ENCODE data around the gene DCAF8L1.
"Not testable (repeated sequence)": the region's sequence is repeated elsewhere in the genome, so short reads cannot be mapped to it uniquely, and the experiment has no call there.

DCAF8L1 gene

DNA sequence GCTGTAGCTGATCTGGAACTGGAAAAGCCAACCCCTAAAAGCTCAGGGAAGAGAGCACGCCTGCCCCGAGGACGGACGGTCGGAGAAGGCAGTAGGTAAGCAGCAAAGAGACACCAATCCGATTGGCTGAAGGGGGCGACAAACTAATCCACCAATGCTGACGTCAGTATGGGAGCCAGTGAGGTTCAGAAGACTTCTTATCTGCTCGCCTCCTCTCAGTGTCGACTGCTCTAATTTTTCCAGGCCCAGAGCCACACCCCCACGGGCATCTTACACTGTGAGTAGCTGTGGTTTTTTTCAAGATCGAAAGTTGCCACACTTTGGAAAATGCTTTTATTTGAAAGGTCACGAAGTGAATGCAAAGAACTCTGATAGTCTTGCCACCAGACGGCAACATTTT lies at the start of gene DCAF8L1:
Gene DCAF8L1 (minus strand): TSS at position 101 of the 400 bp plus-strand sequence. CDS start 115 bp downstream, outside the sequence.
- Histone ChIP-seq H3K36me3 (ENCODE audit: control insufficient read depth, insufficient read depth, low read length) (no peaks in the 10 kb centered on the region), H3K27me3 (ENCODE audit: control insufficient read depth, insufficient read depth, low read length) (no peaks in the 10 kb centered on the region), H3K4me1 (ENCODE audit: control insufficient read depth, insufficient read depth, low read length) (no peaks in the 10 kb centered on the region), H3K27ac (ENCODE audit: low read depth, low read length) (no peak within 1 kb of the TSS), H3K4me3 (ENCODE audit: low read length) (no peak within 1 kb of the TSS), H3K9ac (ENCODE audit: low read length) (no peak within 1 kb of the TSS)

DNA sequence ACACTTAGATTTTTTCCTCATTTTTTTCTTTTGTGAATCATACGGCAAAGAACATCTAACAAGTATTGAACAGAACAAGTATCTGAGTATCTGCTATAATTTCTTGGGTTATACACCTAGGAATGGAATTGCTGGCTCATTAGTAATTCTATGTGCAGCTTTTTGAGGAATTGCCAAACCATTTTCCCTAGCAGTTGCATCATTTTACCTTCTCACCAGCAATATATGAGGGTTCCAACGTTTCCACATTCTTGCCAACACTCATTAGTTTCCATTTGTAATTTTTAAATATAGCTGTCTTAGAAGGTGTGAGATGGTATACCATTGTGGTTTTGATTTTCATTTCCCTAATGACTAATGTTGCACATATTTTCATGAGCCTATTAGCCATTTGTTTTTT lies 41.1 kb upstream of the DCAF8L1 start:
- H3K4me3 ChIP-seq (ENCODE audit: low read length): no peak overlapping the region
- no peak overlapping the region for H3K9ac ChIP-seq (ENCODE audit: low read length)
- no peaks in the 10 kb centered on the region for H3K36me3 ChIP-seq (ENCODE audit: control insufficient read depth, insufficient read depth, low read length)
- no peaks in the 10 kb centered on the region for H3K4me1 ChIP-seq (ENCODE audit: control insufficient read depth, insufficient read depth, low read length)
- no peak overlapping the region for H3K27ac ChIP-seq (ENCODE audit: low read depth, low read length)
- H3K27me3 ChIP-seq (ENCODE audit: control insufficient read depth, insufficient read depth, low read length): no peaks in the 10 kb centered on the region

GRCh38 chrX:28016823-28017222 lies 35.6 kb upstream of the DCAF8L1 start:
- H3K9ac ChIP-seq (ENCODE audit: low read length): no peak overlapping the region
- no peaks in the 10 kb centered on the region for H3K36me3 ChIP-seq (ENCODE audit: control insufficient read depth, insufficient read depth, low read length)
- H3K27ac ChIP-seq (ENCODE audit: low read depth, low read length): no peak overlapping the region
- no peaks in the 10 kb centered on the region for H3K27me3 ChIP-seq (ENCODE audit: control insufficient read depth, insufficient read depth, low read length)
- no peak overlapping the region for H3K4me3 ChIP-seq (ENCODE audit: low read length)
- no peaks in the 10 kb centered on the region for H3K4me1 ChIP-seq (ENCODE audit: control insufficient read depth, insufficient read depth, low read length)

DNA sequence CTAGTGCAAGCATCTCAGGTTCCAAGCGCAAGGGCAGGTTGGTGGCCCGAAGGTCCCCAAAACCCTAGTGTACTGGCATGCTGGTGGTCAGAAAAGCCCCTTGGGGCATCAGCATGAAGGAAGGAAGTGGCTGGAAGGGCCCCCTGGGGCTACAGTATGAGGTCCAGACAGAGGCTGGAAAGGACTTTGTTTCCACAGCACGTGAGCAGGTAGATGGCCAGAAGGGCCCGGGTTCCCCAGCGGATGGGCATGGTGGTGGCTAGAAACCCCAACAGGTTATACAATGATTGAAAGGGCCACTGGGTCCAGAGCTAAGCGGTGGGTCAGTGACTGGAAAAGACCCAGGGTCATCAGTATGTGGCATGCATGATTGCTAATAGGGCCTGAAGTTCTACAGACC lies 34.7 kb upstream of the DCAF8L1 start:
- Histone ChIP-seq H3K4me3 (ENCODE audit: low read length) (no peak overlapping the region), H3K36me3 (ENCODE audit: control insufficient read depth, insufficient read depth, low read length) (no peaks in the 10 kb centered on the region), H3K27me3 (ENCODE audit: control insufficient read depth, insufficient read depth, low read length) (no peaks in the 10 kb centered on the region), H3K4me1 (ENCODE audit: control insufficient read depth, insufficient read depth, low read length) (no peaks in the 10 kb centered on the region), H3K9ac (ENCODE audit: low read length) (no peak overlapping the region), H3K27ac (ENCODE audit: low read depth, low read length) (no peak overlapping the region)

GRCh38 chrX:28010875-28011274 lies 29.6 kb upstream of the DCAF8L1 start:
- H3K9ac ChIP-seq (ENCODE audit: low read length): no peak overlapping the region
- H3K4me1 ChIP-seq (ENCODE audit: control insufficient read depth, insufficient read depth, low read length): no peaks in the 10 kb centered on the region
- H3K36me3 ChIP-seq (ENCODE audit: control insufficient read depth, insufficient read depth, low read length): no peaks in the 10 kb centered on the region
- H3K27me3 ChIP-seq (ENCODE audit: control insufficient read depth, insufficient read depth, low read length): no peaks in the 10 kb centered on the region
- H3K4me3 ChIP-seq (ENCODE audit: low read length): no peak overlapping the region
- no peak overlapping the region for H3K27ac ChIP-seq (ENCODE audit: low read depth, low read length)

DNA sequence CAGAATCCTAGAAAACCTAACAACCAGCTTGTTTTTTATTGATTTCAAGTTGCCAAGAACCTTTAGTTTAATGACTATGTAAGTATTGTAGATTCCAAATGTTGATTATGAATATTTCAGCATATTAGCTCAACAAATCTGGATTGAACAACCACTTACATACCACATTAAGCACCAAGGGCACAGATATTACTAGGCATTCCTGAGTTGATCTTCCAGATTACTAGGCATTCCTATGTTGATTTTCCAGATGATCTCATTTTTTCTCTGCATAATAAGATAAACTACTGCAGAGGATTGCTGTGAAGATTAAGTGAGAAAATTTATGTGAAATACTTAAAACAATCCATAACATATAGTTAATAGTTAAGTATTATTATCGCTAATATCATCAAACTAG lies 17.4 kb upstream of the DCAF8L1 start:
- Histone ChIP-seq H3K36me3 (ENCODE audit: control insufficient read depth, insufficient read depth, low read length) (no peaks in the 10 kb centered on the region), H3K27me3 (ENCODE audit: control insufficient read depth, insufficient read depth, low read length) (no peaks in the 10 kb centered on the region), H3K27ac (ENCODE audit: low read depth, low read length) (no peak overlapping the region), H3K4me1 (ENCODE audit: control insufficient read depth, insufficient read depth, low read length) (no peaks in the 10 kb centered on the region), H3K9ac (ENCODE audit: low read length) (no peak overlapping the region), H3K4me3 (ENCODE audit: low read length) (no peak overlapping the region)

- Histone ChIP-seq H3K4me3 (ENCODE audit: low read length) (no peak overlapping the region), H3K9ac (ENCODE audit: low read length) (no peak overlapping the region), H3K27ac (ENCODE audit: low read depth, low read length) (no peak overlapping the region), H3K4me1 (ENCODE audit: control insufficient read depth, insufficient read depth, low read length) (no peaks in the 10 kb centered on the region), H3K27me3 (ENCODE audit: control insufficient read depth, insufficient read depth, low read length) (no peaks in the 10 kb centered on the region), H3K36me3 (ENCODE audit: control insufficient read depth, insufficient read depth, low read length) (no peaks in the 10 kb centered on the region)
Observed at GRCh38 chrX:27997622-27998021, 16.4 kb upstream of the DCAF8L1 start.

DNA sequence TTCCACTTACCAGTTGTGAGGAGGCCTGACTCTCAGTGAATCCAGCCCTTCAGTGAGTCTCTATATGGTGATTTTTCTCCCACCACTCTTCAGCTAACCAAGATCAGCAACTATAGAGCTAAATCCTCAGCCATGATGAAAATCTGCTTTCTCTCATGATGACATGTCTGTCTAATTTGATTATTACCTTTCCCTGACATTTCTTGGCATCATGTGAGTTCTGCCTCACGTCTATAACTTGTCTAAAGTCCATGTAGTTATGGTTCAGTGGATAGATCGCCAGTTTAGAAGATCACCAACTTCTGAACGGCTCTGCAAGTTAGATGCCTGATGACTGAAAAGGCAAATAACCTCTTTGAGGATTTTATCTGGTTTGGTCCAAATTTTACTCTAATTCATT lies 14.9 kb upstream of the DCAF8L1 start:
- H3K36me3 ChIP-seq (ENCODE audit: control insufficient read depth, insufficient read depth, low read length): no peaks in the 10 kb centered on the region
- no peak overlapping the region for H3K4me3 ChIP-seq (ENCODE audit: low read length)
- no peaks in the 10 kb centered on the region for H3K4me1 ChIP-seq (ENCODE audit: control insufficient read depth, insufficient read depth, low read length)
- H3K9ac ChIP-seq (ENCODE audit: low read length): no peak overlapping the region
- H3K27me3 ChIP-seq (ENCODE audit: control insufficient read depth, insufficient read depth, low read length): no peaks in the 10 kb centered on the region
- no peak overlapping the region for H3K27ac ChIP-seq (ENCODE audit: low read depth, low read length)

DNA sequence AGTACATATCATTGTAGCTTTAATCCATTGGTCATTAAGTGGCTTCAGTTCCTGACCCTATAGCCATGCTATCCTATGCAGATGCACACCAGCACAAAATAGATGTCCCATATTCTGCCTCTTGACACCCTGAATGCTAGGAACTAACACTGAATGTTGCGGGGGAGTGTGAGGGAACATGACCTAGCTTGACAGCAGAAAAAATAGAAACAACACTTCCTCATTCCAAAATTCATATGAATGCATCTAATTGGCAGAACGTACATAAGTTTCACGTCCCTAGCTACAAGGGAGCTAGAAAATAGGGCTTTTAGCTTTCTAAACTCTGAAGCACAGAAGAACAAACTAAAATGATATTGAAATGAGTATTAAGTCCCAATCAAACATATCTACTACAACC lies 14.4 kb upstream of the DCAF8L1 start:
- Histone ChIP-seq H3K4me3 (ENCODE audit: low read length) (no peak overlapping the region), H3K27ac (ENCODE audit: low read depth, low read length) (no peak overlapping the region), H3K36me3 (ENCODE audit: control insufficient read depth, insufficient read depth, low read length) (no peaks in the 10 kb centered on the region), H3K27me3 (ENCODE audit: control insufficient read depth, insufficient read depth, low read length) (no peaks in the 10 kb centered on the region), H3K9ac (ENCODE audit: low read length) (no peak overlapping the region), H3K4me1 (ENCODE audit: control insufficient read depth, insufficient read depth, low read length) (no peaks in the 10 kb centered on the region)

- Histone ChIP-seq H3K27me3 (ENCODE audit: control insufficient read depth, insufficient read depth, low read length) (no peaks in the 10 kb centered on the region), H3K36me3 (ENCODE audit: control insufficient read depth, insufficient read depth, low read length) (no peaks in the 10 kb centered on the region), H3K9ac (ENCODE audit: low read length) (no peak overlapping the region), H3K4me3 (ENCODE audit: low read length) (no peak overlapping the region), H3K4me1 (ENCODE audit: control insufficient read depth, insufficient read depth, low read length) (no peaks in the 10 kb centered on the region), H3K27ac (ENCODE audit: low read depth, low read length) (no peak overlapping the region)
Observed at GRCh38 chrX:27987862-27988646, 6.8 kb upstream of the DCAF8L1 start.

GRCh38 chrX:27976934-27977333 lies 4.3 kb downstream of the DCAF8L1 start:
- not testable (repeated sequence) for H3K36me3 ChIP-seq (ENCODE audit: control insufficient read depth, insufficient read depth, low read length); H3K4me1 ChIP-seq (ENCODE audit: control insufficient read depth, insufficient read depth, low read length); H3K4me3 ChIP-seq (ENCODE audit: low read length); H3K27ac ChIP-seq (ENCODE audit: low read depth, low read length); H3K9ac ChIP-seq (ENCODE audit: low read length); H3K27me3 ChIP-seq (ENCODE audit: control insufficient read depth, insufficient read depth, low read length)

DNA sequence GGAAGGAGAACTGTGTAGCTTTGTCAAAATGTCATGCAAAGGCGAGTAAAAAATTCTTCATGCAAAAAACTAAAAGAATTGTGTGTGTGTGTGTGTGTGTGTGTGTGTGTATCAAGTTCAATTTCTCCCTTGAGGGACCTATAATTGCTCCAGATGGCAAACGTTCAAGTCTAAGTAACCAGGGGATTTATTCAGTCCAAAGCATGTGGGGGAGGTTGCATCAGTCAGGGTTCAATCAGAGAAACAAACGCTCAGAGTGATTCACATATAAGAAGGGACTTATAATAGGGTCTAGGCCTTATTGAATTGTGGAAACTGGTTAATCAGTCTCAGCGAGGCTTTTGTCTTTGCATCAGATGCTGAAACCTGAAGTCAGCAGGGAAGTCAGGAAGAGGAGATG lies 5.0 kb downstream of the DCAF8L1 start:
- Histone ChIP-seq H3K36me3 (ENCODE audit: control insufficient read depth, insufficient read depth, low read length) (no peaks in the 10 kb centered on the region), H3K27ac (ENCODE audit: low read depth, low read length) (no peak overlapping the region), H3K27me3 (ENCODE audit: control insufficient read depth, insufficient read depth, low read length) (no peaks in the 10 kb centered on the region), H3K9ac (ENCODE audit: low read length) (no peak overlapping the region), H3K4me3 (ENCODE audit: low read length) (no peak overlapping the region), H3K4me1 (ENCODE audit: control insufficient read depth, insufficient read depth, low read length) (no peaks in the 10 kb centered on the region)

DNA sequence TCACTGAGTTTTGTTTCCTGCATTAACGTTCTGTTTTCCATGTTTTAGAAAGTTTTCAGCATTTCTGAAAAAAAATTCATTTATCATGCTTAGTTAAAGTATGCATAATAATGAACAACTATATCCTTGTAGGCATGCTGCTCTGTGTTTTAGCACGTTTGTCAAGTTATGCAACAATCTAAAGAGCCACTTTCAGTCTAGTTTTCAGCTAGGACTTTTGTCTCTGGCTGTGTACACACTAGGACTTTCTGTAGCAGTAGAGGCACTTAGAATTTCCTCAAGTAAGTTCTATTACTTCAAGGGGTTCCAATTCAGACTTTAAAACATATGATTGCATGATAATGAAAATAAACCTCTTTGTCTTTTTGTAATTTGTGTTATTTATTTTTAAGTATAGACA lies 12.4 kb downstream of the DCAF8L1 start:
- Histone ChIP-seq H3K36me3 (ENCODE audit: control insufficient read depth, insufficient read depth, low read length) (no peaks in the 10 kb centered on the region), H3K9ac (ENCODE audit: low read length) (no peak overlapping the region)

More for the DNA sequence above, 12.4 kb downstream of the DCAF8L1 start:
- Histone ChIP-seq H3K4me1 (ENCODE audit: control insufficient read depth, insufficient read depth, low read length) (no peaks in the 10 kb centered on the region), H3K27me3 (ENCODE audit: control insufficient read depth, insufficient read depth, low read length) (no peaks in the 10 kb centered on the region), H3K4me3 (ENCODE audit: low read length) (no peak overlapping the region), H3K27ac (ENCODE audit: low read depth, low read length) (no peak overlapping the region)

Measured in rectal smooth muscle tissue (tissue), 1 donor.